Measurements from ENCODE around the gene DEGS1. TPM values are rescaled to one million over a fixed set of nuclear protein-coding genes. Genes with fewer than 3 reads are reported as not detected.

Gene DEGS1
- total and polyA plus RNA-seq, 10 of the 15 experiments (the other 5 are each of a cell fraction or from before 2014, with no cell fraction given) = 16.5 to 133 (median 46.0) TPM

DNA sequence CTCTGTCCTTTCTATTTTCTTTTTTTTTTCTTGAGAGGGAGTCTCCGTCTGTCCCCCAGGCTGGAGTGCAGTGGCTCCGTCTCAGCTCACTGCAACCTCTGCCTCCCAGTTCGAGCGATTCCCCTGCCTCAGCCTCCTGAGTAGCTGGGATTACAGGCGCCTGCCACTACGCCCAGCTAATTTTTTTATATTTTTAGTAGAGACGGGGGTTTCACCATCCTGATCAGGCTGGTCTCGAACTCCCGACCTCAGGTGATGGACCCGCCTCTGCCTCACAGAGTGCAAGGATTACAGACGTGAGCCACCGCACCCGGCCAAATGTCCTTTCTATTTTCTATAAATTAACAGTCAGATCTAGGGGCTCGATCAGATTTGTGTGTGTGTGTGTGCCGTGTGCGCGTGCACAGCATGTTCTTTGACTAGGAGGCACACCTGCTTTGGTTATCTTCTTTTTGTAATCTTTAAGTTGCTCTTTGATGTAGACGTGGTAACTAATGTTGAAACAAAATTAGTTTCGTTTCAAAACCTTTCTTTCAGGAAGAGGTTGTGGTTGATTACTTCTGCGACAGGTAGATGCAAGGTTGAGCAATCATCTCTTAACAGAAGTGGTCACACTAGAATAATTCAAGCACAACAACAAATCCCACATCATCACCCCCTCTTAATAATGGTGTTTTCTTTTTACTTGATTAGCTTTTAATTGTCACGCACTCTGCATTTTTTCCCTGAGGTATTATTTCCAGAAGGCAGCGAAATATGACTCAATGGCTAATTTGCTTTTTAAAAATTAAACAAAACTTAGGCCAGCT is 779 bp upstream of the DEGS1 start (continued):
- TF ChIP-seq NFYB (IDR thresholded peaks at IDR 0.05; ENCODE audit: insufficient read depth, low read depth, low read length) (no peak), YBX1 (IDR thresholded peaks at IDR 0.05) (peak; percentile 16; the same call in 1 of the 2 replicates), FOXM1 (IDR thresholded peaks at IDR 0.05; ENCODE audit: low read depth, low read length) (peak; percentile 91), TCF12 (IDR thresholded peaks at IDR 0.05; ENCODE audit: low read depth, low read length) (peak; percentile 82; the same call in 1 of the 2 replicates), RB1 (IDR thresholded peaks at IDR 0.05; ENCODE audit: borderline replicate concordance) (no peak), RFX5 (IDR thresholded peaks at IDR 0.05; ENCODE audit: low read depth, low read length) (no peak), ESRRA (IDR thresholded peaks at IDR 0.05; ENCODE audit: low read length) (no peak), ZBED1 (IDR thresholded peaks at IDR 0.05; ENCODE audit: borderline replicate concordance) (no peak), TCF7 (IDR thresholded peaks at IDR 0.05; ENCODE audit: borderline replicate concordance) (peak; percentile 91)
- TF ChIP-seq, protein P1, sequence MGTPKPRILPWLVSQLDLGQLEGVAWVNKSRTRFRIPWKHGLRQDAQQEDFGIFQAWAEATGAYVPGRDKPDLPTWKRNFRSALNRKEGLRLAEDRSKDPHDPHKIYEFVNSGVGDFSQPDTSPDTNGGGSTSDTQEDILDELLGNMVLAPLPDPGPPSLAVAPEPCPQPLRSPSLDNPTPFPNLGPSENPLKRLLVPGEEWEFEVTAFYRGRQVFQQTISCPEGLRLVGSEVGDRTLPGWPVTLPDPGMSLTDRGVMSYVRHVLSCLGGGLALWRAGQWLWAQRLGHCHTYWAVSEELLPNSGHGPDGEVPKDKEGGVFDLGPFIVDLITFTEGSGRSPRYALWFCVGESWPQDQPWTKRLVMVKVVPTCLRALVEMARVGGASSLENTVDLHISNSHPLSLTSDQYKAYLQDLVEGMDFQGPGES (IDR thresholded peaks at IDR 0.05) = no peak
- TF ChIP-seq, protein P2, sequence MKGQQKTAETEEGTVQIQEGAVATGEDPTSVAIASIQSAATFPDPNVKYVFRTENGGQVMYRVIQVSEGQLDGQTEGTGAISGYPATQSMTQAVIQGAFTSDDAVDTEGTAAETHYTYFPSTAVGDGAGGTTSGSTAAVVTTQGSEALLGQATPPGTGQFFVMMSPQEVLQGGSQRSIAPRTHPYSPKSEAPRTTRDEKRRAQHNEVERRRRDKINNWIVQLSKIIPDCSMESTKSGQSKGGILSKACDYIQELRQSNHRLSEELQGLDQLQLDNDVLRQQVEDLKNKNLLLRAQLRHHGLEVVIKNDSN (IDR thresholded peaks at IDR 0.05; ENCODE audit: borderline replicate concordance, extremely low read length, insufficient read depth, low read depth, low read length) = no peak
- TF ChIP-seq, protein P3, sequence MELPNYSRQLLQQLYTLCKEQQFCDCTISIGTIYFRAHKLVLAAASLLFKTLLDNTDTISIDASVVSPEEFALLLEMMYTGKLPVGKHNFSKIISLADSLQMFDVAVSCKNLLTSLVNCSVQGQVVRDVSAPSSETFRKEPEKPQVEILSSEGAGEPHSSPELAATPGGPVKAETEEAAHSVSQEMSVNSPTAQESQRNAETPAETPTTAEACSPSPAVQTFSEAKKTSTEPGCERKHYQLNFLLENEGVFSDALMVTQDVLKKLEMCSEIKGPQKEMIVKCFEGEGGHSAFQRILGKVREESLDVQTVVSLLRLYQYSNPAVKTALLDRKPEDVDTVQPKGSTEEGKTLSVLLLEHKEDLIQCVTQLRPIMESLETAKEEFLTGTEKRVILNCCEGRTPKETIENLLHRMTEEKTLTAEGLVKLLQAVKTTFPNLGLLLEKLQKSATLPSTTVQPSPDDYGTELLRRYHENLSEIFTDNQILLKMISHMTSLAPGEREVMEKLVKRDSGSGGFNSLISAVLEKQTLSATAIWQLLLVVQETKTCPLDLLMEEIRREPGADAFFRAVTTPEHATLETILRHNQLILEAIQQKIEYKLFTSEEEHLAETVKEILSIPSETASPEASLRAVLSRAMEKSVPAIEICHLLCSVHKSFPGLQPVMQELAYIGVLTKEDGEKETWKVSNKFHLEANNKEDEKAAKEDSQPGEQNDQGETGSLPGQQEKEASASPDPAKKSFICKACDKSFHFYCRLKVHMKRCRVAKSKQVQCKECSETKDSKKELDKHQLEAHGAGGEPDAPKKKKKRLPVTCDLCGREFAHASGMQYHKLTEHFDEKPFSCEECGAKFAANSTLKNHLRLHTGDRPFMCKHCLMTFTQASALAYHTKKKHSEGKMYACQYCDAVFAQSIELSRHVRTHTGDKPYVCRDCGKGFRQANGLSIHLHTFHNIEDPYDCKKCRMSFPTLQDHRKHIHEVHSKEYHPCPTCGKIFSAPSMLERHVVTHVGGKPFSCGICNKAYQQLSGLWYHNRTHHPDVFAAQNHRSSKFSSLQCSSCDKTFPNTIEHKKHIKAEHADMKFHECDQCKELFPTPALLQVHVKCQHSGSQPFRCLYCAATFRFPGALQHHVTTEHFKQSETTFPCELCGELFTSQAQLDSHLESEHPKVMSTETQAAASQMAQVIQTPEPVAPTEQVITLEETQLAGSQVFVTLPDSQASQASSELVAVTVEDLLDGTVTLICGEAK (IDR thresholded peaks at IDR 0.05; ENCODE audit: borderline replicate concordance) = no peak
- TF ChIP-seq, protein P4, sequence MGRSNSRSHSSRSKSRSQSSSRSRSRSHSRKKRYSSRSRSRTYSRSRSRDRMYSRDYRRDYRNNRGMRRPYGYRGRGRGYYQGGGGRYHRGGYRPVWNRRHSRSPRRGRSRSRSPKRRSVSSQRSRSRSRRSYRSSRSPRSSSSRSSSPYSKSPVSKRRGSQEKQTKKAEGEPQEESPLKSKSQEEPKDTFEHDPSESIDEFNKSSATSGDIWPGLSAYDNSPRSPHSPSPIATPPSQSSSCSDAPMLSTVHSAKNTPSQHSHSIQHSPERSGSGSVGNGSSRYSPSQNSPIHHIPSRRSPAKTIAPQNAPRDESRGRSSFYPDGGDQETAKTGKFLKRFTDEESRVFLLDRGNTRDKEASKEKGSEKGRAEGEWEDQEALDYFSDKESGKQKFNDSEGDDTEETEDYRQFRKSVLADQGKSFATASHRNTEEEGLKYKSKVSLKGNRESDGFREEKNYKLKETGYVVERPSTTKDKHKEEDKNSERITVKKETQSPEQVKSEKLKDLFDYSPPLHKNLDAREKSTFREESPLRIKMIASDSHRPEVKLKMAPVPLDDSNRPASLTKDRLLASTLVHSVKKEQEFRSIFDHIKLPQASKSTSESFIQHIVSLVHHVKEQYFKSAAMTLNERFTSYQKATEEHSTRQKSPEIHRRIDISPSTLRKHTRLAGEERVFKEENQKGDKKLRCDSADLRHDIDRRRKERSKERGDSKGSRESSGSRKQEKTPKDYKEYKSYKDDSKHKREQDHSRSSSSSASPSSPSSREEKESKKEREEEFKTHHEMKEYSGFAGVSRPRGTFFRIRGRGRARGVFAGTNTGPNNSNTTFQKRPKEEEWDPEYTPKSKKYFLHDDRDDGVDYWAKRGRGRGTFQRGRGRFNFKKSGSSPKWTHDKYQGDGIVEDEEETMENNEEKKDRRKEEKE (IDR thresholded peaks at IDR 0.05) = no peak
- TF ChIP-seq, protein P5, sequence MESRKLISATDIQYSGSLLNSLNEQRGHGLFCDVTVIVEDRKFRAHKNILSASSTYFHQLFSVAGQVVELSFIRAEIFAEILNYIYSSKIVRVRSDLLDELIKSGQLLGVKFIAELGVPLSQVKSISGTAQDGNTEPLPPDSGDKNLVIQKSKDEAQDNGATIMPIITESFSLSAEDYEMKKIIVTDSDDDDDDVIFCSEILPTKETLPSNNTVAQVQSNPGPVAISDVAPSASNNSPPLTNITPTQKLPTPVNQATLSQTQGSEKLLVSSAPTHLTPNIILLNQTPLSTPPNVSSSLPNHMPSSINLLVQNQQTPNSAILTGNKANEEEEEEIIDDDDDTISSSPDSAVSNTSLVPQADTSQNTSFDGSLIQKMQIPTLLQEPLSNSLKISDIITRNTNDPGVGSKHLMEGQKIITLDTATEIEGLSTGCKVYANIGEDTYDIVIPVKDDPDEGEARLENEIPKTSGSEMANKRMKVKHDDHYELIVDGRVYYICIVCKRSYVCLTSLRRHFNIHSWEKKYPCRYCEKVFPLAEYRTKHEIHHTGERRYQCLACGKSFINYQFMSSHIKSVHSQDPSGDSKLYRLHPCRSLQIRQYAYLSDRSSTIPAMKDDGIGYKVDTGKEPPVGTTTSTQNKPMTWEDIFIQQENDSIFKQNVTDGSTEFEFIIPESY (IDR thresholded peaks at IDR 0.05) = no peak
- TF ChIP-seq, protein P6, sequence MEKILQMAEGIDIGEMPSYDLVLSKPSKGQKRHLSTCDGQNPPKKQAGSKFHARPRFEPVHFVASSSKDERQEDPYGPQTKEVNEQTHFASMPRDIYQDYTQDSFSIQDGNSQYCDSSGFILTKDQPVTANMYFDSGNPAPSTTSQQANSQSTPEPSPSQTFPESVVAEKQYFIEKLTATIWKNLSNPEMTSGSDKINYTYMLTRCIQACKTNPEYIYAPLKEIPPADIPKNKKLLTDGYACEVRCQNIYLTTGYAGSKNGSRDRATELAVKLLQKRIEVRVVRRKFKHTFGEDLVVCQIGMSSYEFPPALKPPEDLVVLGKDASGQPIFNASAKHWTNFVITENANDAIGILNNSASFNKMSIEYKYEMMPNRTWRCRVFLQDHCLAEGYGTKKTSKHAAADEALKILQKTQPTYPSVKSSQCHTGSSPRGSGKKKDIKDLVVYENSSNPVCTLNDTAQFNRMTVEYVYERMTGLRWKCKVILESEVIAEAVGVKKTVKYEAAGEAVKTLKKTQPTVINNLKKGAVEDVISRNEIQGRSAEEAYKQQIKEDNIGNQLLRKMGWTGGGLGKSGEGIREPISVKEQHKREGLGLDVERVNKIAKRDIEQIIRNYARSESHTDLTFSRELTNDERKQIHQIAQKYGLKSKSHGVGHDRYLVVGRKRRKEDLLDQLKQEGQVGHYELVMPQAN (conservative IDR thresholded peaks at IDR 0.05) = no peak
